IPS-15b (cell line): Measurements from ENCODE around the gene MRAP2.
"Not testable (repeated sequence)": the region's sequence is repeated elsewhere in the genome, so short reads cannot be mapped to it uniquely, and the experiment has no call there.

ENCODE experiments used
- H3K27me3 ChIP-seq: one replicate; pipeline ENCODE4 v1.6.1; 2013; ENCODE audit warnings: low read length; ENCODE audit not compliant: control insufficient read depth, insufficient read depth
- H3K36me3 ChIP-seq: one replicate; pipeline ENCODE4 v1.6.1; 2013; ENCODE audit warnings: low read length; ENCODE audit not compliant: control insufficient read depth, insufficient read depth
- H3K4me1 ChIP-seq: one replicate; pipeline ENCODE4 v1.6.1; 2013; ENCODE audit warnings: mild to moderate bottlenecking, low read length; ENCODE audit not compliant: control insufficient read depth, insufficient read depth
- H3K4me3 ChIP-seq: one replicate; pipeline ENCODE4 v1.5.1; 2013; ENCODE audit warnings: low read depth, low read length
- H3K9ac ChIP-seq: one replicate; pipeline ENCODE4 v1.6.1; 2013; ENCODE audit warnings: low read depth, mild to moderate bottlenecking, low read length
- H3K9me3 ChIP-seq: one replicate; pipeline ENCODE4 v1.6.1; 2013; ENCODE audit warnings: mild to moderate bottlenecking, low read length; ENCODE audit not compliant: control insufficient read depth, insufficient read depth

The MRAP2 gene

DNA sequence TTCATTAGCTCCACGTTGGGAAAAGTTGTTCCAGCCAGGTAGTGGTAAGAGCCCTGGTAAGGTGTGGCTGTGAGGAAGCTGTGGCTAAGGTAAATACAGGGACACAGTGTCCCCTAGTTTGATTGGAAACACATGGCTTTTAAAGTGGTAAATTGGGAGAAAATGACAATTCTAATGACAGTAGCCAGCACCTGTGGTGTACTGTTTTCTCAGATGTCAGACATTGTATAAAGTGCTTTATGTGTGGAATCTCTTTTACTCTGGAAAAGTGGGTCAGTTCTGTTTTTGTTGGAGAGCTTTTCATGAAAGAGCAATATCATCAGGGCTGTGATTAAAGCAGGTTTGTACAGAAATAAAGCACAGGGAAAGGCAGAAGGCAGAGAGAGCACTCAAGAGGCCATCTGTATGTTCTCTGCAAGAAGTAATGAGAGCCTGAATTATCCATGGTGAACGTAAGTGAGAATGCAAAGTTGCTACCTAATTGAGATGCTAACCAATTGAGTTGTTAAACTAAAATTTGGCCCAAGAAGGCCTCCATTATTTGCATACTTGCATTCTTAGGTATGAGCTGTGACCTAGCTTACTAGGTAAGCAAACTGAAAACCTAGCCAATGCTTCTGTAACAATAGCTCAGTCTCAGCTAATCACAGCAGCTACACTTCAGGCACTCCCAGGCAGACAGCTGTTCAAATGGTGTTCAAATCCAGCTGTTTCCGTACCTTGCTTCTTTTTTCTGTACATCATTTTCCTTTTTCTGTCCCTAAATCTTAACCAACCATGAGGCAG, 28.2 kb downstream of the MRAP2 start:
- H3K36me3 ChIP-seq, result no peaks in the 10 kb centered on the region
- H3K4me3 ChIP-seq, result no peak overlapping the region
- no peaks in the 10 kb centered on the region for H3K27me3 ChIP-seq
- H3K9ac ChIP-seq, result no peak overlapping the region
- H3K9me3 ChIP-seq, result no peaks in the 10 kb centered on the region
- H3K4me1 ChIP-seq, result peaks cover 12% of the 10 kb centered on the region

DNA sequence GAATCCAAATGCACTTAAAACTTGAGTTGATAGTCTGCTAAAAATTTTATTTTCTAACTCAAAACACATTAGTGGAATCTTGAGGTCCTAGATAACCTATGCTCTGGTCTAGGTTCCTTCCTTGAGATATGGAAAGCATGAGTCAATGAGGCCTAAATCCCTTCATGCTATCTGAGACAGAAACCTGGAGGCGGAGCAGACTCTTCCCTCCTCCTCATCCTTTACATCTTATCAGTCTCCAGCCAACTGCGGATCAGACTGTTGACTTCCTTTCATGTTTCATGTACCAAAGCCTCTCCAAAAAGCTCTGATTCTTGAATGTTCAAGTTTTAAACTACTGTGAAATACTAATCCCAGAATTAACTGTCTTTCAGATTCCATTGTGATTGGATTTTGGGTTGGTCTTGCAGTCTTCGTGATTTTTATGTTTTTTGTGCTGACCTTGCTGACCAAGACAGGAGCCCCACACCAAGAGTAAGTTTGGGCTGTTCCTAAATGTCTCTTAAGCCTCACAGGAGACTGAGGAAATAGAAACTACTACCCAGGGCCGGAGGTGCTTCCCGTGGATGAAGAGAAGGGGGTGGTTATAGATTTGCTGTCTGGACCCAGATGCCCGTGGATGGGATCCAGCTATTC, 29.1 kb downstream of the MRAP2 start:
- Histone ChIP-seq H3K9ac (no peak overlapping the region), H3K27me3 (no peaks in the 10 kb centered on the region), H3K9me3 (no peaks in the 10 kb centered on the region), H3K36me3 (no peaks in the 10 kb centered on the region), H3K4me1 (peaks cover 12% of the 10 kb centered on the region), H3K4me3 (no peak overlapping the region)

DNA sequence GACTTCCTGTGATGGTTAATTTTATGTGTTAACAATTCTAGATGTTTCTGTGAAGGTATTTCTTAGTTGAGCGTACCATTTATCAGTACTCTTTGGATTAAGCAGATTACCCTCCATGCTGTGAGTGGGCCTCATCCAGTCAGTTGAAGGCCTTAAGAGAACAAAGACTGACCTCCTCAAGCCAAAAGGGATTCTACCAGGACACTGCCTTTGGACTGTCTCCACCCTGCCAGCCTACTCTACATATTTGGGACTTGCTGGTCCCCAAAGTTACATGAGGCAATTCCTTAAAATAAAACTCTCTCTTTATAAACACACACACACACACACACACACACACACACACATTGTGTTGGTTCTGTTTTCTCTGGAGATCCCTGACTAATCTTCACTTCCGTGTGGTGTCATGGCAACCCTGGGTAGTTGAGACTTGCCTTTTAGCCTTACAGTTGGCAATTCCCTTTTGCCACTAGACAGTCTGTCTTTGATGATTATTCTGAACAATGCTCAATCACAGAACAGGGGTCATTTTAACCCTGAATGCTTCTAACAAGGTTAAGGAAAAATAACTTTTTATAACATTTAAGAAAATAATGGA, 32.2 kb downstream of the MRAP2 start:
- Histone ChIP-seq H3K9me3 (no peaks in the 10 kb centered on the region), H3K9ac (no peak overlapping the region), H3K36me3 (no peaks in the 10 kb centered on the region), H3K4me1 (peaks cover 12% of the 10 kb centered on the region), H3K4me3 (no peak overlapping the region), H3K27me3 (no peaks in the 10 kb centered on the region)

GRCh38 chr6:84066536-84066935, 33.0 kb downstream of the MRAP2 start:
- Histone ChIP-seq H3K4me1 (peaks cover 9% of the 10 kb centered on the region), H3K9me3 (no peaks in the 10 kb centered on the region), H3K9ac (no peak overlapping the region), H3K36me3 (no peaks in the 10 kb centered on the region), H3K27me3 (no peaks in the 10 kb centered on the region), H3K4me3 (no peak overlapping the region)

DNA sequence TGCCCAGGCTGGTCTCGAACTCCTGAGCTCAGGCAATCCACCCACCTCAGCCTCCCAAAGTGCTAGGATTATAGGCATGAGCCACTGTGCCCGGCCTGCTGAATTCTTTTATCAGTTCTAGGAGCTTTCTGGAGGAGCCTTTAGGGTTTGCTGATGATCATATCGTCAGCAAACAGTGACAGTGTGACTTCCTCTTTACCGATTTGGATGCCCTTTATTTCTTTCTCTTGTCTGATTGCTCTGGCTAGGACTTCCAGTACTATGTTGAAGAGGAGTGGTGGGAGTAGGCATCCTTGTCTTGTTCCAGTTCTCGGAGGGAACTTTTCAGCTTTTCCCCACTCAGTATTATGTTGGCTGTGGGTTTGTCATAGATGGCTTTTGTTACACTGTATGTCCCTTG, 35.3 kb downstream of the MRAP2 start:
- not testable (repeated sequence) for H3K36me3 ChIP-seq, H3K9me3 ChIP-seq, H3K4me3 ChIP-seq, H3K4me1 ChIP-seq, H3K27me3 ChIP-seq, H3K9ac ChIP-seq

GRCh38 chr6:84072442-84072997, 38.9 kb downstream of the MRAP2 start:
- H3K4me3 ChIP-seq, result no peak overlapping the region
- no peaks in the 10 kb centered on the region for H3K27me3 ChIP-seq
- H3K36me3 ChIP-seq, result no peaks in the 10 kb centered on the region
- no peaks in the 10 kb centered on the region for H3K9me3 ChIP-seq
- H3K9ac ChIP-seq, result no peak overlapping the region
- peaks cover 2% of the 10 kb centered on the region for H3K4me1 ChIP-seq

- H3K4me1 ChIP-seq, result peaks cover 2% of the 10 kb centered on the region
- H3K4me3 ChIP-seq, result no peak overlapping the region
- H3K36me3 ChIP-seq, result no peaks in the 10 kb centered on the region
- H3K9me3 ChIP-seq, result no peaks in the 10 kb centered on the region
- no peaks in the 10 kb centered on the region for H3K27me3 ChIP-seq
- no peak overlapping the region for H3K9ac ChIP-seq
Measured at GRCh38 chr6:84074988-84075781, 41.6 kb downstream of the MRAP2 start.

- H3K4me1 ChIP-seq, result peaks cover 4% of the 10 kb centered on the region
- no peaks in the 10 kb centered on the region for H3K27me3 ChIP-seq
- no peak overlapping the region for H3K4me3 ChIP-seq
- H3K36me3 ChIP-seq, result no peaks in the 10 kb centered on the region
- no peaks in the 10 kb centered on the region for H3K9me3 ChIP-seq
- no peak overlapping the region for H3K9ac ChIP-seq
Measured at GRCh38 chr6:84077645-84078044, 44.1 kb downstream of the MRAP2 start.

DNA sequence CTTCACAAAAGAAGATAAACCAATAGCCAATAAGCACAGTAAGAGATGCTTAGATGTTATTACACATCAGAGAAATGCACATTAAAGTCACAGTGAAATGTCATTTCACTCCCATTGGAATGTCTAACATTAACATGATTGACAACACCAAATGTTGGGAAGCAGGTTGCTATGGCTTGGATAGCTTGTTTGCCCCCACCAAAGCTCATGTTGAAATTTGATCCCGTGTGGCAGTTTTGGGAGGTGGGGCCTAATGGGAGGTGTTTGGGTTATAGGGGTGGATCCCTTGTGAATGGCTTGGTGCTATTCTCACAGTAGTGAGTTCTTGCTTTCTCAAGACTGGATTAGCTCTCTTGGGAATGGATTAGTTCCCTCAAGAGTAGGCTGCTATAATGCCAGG, 44.8 kb downstream of the MRAP2 start:
- H3K4me3 ChIP-seq, result no peak overlapping the region
- H3K36me3 ChIP-seq, result no peaks in the 10 kb centered on the region
- H3K9me3 ChIP-seq, result no peaks in the 10 kb centered on the region
- no peaks in the 10 kb centered on the region for H3K27me3 ChIP-seq
- H3K4me1 ChIP-seq, result peaks cover 10% of the 10 kb centered on the region
- H3K9ac ChIP-seq, result no peak overlapping the region

GRCh38 chr6:84081222-84081621, 47.6 kb downstream of the MRAP2 start:
- Histone ChIP-seq H3K27me3 (no peaks in the 10 kb centered on the region), H3K36me3 (no peaks in the 10 kb centered on the region), H3K4me3 (no peak overlapping the region), H3K9ac (no peak overlapping the region), H3K4me1 (peaks cover 18% of the 10 kb centered on the region), H3K9me3 (no peaks in the 10 kb centered on the region)

DNA sequence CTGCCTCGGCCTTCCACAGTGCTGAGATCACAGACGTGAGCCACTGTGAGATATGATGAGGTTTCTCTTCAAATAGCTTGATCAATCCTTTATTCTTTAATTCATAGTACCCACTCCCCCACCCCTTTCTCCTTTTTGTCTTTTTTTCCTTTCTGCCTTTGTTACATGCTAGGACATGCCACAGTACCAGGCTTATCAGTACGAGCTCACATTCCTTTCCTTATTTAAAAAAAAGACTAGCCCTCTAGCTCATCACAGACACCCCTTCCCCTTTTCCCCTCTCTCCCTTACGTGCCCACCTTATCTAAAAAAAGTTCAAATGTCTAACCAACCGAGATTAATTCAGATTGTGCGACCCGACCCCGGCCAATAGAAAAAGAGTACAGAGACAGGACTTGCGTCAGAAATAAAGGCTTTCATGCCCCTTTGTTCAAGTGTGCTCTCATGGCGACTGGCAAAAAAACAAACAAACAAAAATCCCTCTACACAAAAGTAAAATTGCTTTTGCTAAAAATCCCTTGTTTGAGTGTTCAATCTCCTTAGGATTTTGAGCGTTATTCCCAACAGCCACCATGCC, 49.2 kb downstream of the MRAP2 start:
- Histone ChIP-seq H3K27me3 (no peaks in the 10 kb centered on the region), H3K9ac (no peak overlapping the region), H3K4me1 (peaks cover 30% of the 10 kb centered on the region), H3K4me3 (no peak overlapping the region), H3K9me3 (no peaks in the 10 kb centered on the region), H3K36me3 (no peaks in the 10 kb centered on the region)
